Neural cell (in vitro differentiated cells): ENCODE results near the gene FBP2. TPM values are rescaled to one million over a fixed set of nuclear protein-coding genes. Genes with fewer than 3 reads are reported as not detected.

Experiments
- H2AFZ ChIP-seq: fragments of 200-600, 300-800 bp; sonication (generic), shearing (Covaris generic); 2 replicates; pipeline ENCODE4 v1.6.0; 2014; ENCODE audit warnings: low read depth, mild to moderate bottlenecking, antibody characterized with exemption, low read length, moderate library complexity
- H3F3A ChIP-seq: fragments of 200-600 bp; shearing (Covaris generic); 2 replicates; pipeline ENCODE4 v1.6.1; 2016; ENCODE audit warnings: mild to moderate bottlenecking, moderate library complexity, mixed read lengths, antibody characterized with exemption, low read length; ENCODE audit not compliant: insufficient read depth, poor library complexity, severe bottlenecking
- H3K27ac ChIP-seq: fragments of 200-600, 300-800 bp; sonication (generic), shearing (Covaris generic); 2 replicates; pipeline ENCODE4 v1.5.1; 2014; ENCODE audit warnings: mild to moderate bottlenecking, low read length, moderate library complexity
- H3K27me3 ChIP-seq: fragments of 300-800, 200-600 bp; sonication (generic), shearing (Covaris generic); 2 replicates; pipeline ENCODE4 v1.6.0; 2014; ENCODE audit warnings: mild to moderate bottlenecking, low read depth, low read length, moderate library complexity; ENCODE audit not compliant: insufficient read depth
- H3K36me3 ChIP-seq: fragments of 300-800, 200-600 bp; sonication (generic), shearing (Covaris generic); 2 replicates; pipeline ENCODE4 v1.5.1; 2014; ENCODE audit warnings: mild to moderate bottlenecking, antibody characterized with exemption, low read length, moderate library complexity; ENCODE audit not compliant: insufficient read depth
- H3K4me2 ChIP-seq: fragments of 300-800, 200-600 bp; sonication (generic), shearing (Covaris generic); 2 replicates; pipeline ENCODE4 v1.6.0; 2014; ENCODE audit warnings: mild to moderate bottlenecking, low read length
- H3K4me3 ChIP-seq: fragments of 300-800, 200-600 bp; sonication (generic), shearing (Covaris generic); 2 replicates; pipeline ENCODE4 v1.5.1; 2014; ENCODE audit warnings: mild to moderate bottlenecking, low read length, moderate library complexity
- H3K79me2 ChIP-seq: fragments of 200-600 bp; shearing (Covaris generic); replicated peaks from 2 replicates; pipeline ENCODE4 v1.6.0; 2014; ENCODE audit warnings: mild to moderate bottlenecking, low read length, moderate library complexity; ENCODE audit not compliant: insufficient read depth
- H3K9ac ChIP-seq: fragments of 300-800, 200-600 bp; sonication (generic), shearing (Covaris generic); 2 replicates; pipeline ENCODE4 v1.6.1; 2016; ENCODE audit warnings: mild to moderate bottlenecking, low read length, mixed read lengths
- H3K9me2 ChIP-seq: fragments of 200-600 bp; shearing (Covaris generic); 2 replicates; pipeline ENCODE4 v1.6.1; 2016; ENCODE audit warnings: mild to moderate bottlenecking, low read length, mixed read lengths; ENCODE audit not compliant: insufficient read depth
- H3K9me3 ChIP-seq: fragments of 200-600, 300-800 bp; sonication (generic), shearing (Covaris generic); 2 replicates; pipeline ENCODE4 v1.6.1; 2016; ENCODE audit warnings: mild to moderate bottlenecking, mixed run types, low read length, moderate library complexity, mixed read lengths
- H4K20me1 ChIP-seq: fragments of 200-600 bp; shearing (Covaris generic); 2 replicates; pipeline ENCODE4 v1.6.1; 2016; ENCODE audit warnings: mild to moderate bottlenecking, mixed run types; ENCODE audit not compliant: insufficient read depth
- CTCF ChIP-seq: fragments of 450-650 bp; IDR thresholded peaks from 2 replicates; pipeline ENCODE4 v1.5.1; 2014; ENCODE audit warnings: antibody characterized with exemption, mild to moderate bottlenecking, moderate library complexity; ENCODE audit not compliant: poor library complexity, severe bottlenecking
- EP300 ChIP-seq: fragments of 450-650 bp; conservative IDR thresholded peaks from 2 replicates; pipeline ENCODE4 v1.6.1; 2014; ENCODE audit warnings: antibody characterized with exemption, mild to moderate bottlenecking, moderate library complexity; ENCODE audit not compliant: poor library complexity, severe bottlenecking
- EZH2 ChIP-seq: fragments of 200-600, 300-800 bp; shearing (Covaris generic), sonication (generic); IDR thresholded peaks from 2 replicates; pipeline ENCODE4 v1.6.1; 2014; ENCODE audit warnings: antibody characterized with exemption, low read length, borderline replicate concordance, mild to moderate bottlenecking; ENCODE audit not compliant: insufficient read depth, poor library complexity, severe bottlenecking
- MXI1 ChIP-seq: fragments of 450-650 bp; conservative IDR thresholded peaks from 2 replicates; pipeline ENCODE4 v1.6.1; 2014; ENCODE audit warnings: antibody characterized with exemption, mild to moderate bottlenecking; ENCODE audit not compliant: poor library complexity, severe bottlenecking
- POLR2AphosphoS5 ChIP-seq: IDR thresholded peaks from 2 replicates; pipeline ENCODE4 v1.6.1; 2012
- RAD21 ChIP-seq: fragments of 450-650 bp; conservative IDR thresholded peaks from 2 replicates; pipeline ENCODE4 v1.6.1; 2014; ENCODE audit warnings: antibody characterized with exemption, mild to moderate bottlenecking, moderate library complexity
- REST ChIP-seq: IDR thresholded peaks from 2 replicates; pipeline ENCODE4 v1.6.1; 2012; ENCODE audit warnings: borderline replicate concordance
- SMC3 ChIP-seq: fragments of 450-650 bp; conservative IDR thresholded peaks from 2 replicates; pipeline ENCODE4 v1.6.1; 2014; ENCODE audit warnings: antibody characterized with exemption, mild to moderate bottlenecking, moderate library complexity; ENCODE audit not compliant: poor library complexity
- TAF1 ChIP-seq: IDR thresholded peaks from 2 replicates; pipeline ENCODE4 v1.6.1; 2012; ENCODE audit warnings: low read depth
- polyA plus RNA-seq: library from polyadenylated mRNA; depleted of rRNA; stranded (reverse); fragments of >200 nt; gene quantifications from 2 replicates; pipeline ENCODE4 v1.2.3, GENCODE V29; 2014

The FBP2 gene
- polyA plus RNA-seq, 1 donor from 2014 or later: not detected

- H3K27ac ChIP-seq: no peak overlapping the region
- H2AFZ ChIP-seq: no peak overlapping the region
- no peaks in the 10 kb centered on the region for H3K36me3 ChIP-seq
- H3F3A ChIP-seq: no peaks in the 10 kb centered on the region
- H3K27me3 ChIP-seq: no peaks in the 10 kb centered on the region
- no peak overlapping the region for H3K9ac ChIP-seq
- no peak overlapping the region for H3K4me3 ChIP-seq
- H3K79me2 ChIP-seq: no peaks in the 10 kb centered on the region
- TF ChIP-seq CTCF (no peak), MXI1 (no peak), REST (no peak), EP300 (no peak), TAF1 (no peak), EZH2 (no peak), RAD21 (no peak), SMC3 (no peak), POLR2AphosphoS5 (no peak)
- H3K9me2 ChIP-seq: no peaks in the 10 kb centered on the region
- H4K20me1 ChIP-seq: no peaks in the 10 kb centered on the region
- H3K4me2 ChIP-seq: no peak overlapping the region
- H3K9me3 ChIP-seq: no peaks in the 10 kb centered on the region
Measured at GRCh38 chr9:94610181-94610606, 16.6 kb upstream of the FBP2 start.

- H3K4me2 ChIP-seq: no peak overlapping the region
- no peaks in the 10 kb centered on the region for H3K9me3 ChIP-seq
Measured at GRCh38 chr9:94607423-94607691, 13.7 kb upstream of the FBP2 start.

More at GRCh38 chr9:94607423-94607691, 13.7 kb upstream of the FBP2 start:
- Histone ChIP-seq H3K27me3 (no peaks in the 10 kb centered on the region), H3K79me2 (no peaks in the 10 kb centered on the region), H2AFZ (no peak overlapping the region), H3K36me3 (no peaks in the 10 kb centered on the region), H3F3A (no peaks in the 10 kb centered on the region), H4K20me1 (no peaks in the 10 kb centered on the region), H3K4me3 (no peak overlapping the region), H3K9ac (no peak overlapping the region), H3K27ac (no peak overlapping the region), H3K9me2 (no peaks in the 10 kb centered on the region)
- no peak for TF ChIP-seq CTCF
- TF ChIP-seq SMC3: no peak
- TF ChIP-seq TAF1: no peak
- no peak for TF ChIP-seq RAD21
- TF ChIP-seq POLR2AphosphoS5: no peak
